AG20443 (cell line): ENCODE results near the gene TCERG1L.

Source experiments
- DNase-seq: peaks from one replicate; pipeline ENCODE4 v3.0.0; 2012; ENCODE audit warnings: low spot score, mixed read lengths

Gene TCERG1L

DNA sequence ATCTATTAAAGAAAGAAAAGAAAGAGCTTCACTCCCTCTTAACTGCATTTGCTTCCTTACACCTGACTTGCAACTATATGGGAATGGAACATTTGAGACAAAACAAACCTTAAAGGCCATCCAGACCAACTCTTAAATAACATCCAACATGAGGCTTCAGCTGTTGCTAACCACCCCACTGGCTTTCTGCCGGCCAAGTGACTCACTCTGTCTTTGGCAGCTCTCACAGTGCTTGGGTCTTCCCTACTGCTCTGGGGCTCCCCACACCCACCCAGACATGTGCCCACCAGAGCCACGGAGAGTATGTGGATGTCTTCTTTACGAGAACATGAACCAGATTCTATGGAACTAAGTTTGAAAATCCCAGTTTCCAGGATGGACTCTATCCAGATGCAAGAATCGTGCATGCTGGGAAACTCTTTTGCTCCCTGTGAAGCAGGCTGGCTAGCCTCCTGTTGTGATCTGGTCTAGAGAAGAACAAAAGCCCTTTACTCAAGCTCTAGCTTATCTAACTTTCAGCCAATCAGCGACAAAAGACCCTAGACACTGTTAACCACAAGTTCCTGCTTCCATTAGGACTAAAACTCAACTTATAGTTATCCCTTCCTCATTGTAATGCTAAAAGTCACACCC is 245.7 kb downstream of the TCERG1L start:
- no peak for DNase-seq

DNA sequence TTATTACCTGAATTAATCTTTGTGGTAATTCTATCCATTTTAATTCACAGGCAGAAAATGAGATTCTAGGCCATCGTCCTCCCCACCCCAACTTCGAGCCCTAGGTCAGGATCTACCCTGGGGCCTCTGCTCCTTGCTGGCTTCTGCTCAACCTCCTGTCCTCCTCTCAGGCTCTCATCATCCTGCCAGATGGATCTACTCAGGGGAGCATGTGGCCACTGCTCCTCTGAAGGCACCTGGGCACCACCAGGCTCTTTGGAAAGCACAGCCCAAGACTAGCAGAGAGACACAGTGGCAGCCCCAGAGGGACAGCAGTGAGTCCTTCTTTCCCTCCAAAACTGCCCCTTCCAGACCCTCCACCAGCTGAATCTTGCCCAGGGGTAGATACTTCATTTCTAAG is 248.2 kb downstream of the TCERG1L start:
- no peak for DNase-seq

DNA sequence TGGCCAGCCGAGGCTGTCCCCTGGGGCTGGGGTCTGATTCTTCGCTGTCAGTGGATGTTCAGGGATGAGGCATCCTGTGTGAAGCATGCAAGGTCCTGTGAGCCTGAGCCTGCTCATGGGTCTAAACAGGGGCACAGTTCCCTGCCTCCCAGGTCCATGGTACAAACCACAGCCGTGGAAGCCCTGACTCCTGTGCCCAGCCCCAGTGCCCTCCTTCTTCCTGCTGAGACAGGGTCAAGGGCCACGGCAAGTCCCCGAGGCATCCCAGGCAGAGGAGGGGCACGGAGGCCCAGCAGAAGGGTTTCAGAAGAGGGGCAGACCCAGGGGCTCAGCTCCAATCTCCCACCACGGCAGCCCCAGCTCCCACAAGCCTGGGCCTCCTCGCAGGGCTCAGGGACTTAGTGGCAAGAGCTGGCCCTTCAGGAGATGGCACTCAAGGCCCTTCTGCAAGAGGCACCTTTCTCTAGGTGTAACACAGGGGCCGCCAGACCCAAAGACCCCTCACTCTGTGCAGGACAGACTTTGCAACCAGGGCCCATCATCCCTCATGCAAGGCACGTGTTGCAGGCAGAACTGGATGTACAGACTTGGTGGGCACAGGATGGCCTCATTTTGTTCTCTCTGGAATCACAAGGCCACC is 248.8 kb downstream of the TCERG1L start:
- DNase-seq: no peak

DNA sequence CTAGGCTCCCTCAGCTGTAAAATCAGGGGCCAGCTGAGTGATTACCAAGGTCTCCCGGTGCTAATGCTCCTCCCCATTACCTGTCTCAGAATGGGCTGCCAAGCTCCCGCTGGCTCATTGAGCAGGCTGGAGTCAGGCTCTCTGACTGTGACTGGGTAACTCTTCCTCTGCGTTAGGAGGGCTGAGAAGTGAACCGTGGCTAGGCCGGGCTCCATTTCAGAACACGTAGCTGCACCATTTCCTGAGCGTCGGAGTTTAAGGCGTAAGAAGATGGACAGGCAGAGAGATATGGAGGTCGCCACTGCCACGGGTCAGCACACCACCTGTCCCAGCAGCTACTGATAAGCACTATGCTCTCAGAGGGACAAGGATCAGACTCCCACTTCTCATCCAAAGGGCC is 250.3 kb downstream of the TCERG1L start:
- no peak for DNase-seq

DNA sequence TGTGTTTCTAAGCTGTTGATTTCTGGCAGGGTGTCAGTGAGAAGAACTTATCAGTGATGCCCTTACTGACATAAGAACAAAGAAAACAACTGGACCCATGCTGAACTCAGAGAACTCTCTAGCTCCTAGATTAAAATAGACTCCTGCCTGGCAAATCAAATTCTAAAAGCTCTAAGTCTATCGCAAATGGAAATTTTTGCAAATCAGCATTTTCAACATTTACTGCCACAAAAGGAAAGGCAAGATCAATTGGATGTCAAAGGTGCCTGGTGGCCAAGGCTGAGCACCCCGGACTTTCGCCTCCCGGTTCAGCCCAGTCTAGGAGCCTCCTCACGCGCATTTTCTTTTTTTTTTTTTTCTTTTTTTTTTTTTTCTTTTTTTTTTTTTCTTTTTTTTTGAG is 251.6 kb downstream of the TCERG1L start:
- DNase-seq: no peak

DNA sequence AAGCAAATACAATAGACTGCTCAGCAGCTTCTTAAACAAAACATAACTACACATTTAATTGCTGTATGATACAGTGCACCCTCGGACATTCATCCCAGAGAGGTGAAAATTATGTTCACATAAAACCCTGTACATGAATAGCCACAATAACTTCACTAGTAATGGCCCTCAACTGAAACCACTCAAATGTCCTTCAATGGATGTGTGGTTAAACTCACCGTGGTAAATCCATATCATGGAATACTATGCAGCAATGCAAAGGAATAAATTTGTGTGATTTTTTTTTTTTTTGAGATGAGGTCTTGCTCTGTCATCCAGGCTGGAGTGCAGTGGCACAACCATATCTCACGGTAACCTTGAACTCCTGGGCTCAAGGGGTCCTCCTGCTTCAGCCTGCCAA is 252.7 kb downstream of the TCERG1L start:
- DNase-seq: no peak

DNA sequence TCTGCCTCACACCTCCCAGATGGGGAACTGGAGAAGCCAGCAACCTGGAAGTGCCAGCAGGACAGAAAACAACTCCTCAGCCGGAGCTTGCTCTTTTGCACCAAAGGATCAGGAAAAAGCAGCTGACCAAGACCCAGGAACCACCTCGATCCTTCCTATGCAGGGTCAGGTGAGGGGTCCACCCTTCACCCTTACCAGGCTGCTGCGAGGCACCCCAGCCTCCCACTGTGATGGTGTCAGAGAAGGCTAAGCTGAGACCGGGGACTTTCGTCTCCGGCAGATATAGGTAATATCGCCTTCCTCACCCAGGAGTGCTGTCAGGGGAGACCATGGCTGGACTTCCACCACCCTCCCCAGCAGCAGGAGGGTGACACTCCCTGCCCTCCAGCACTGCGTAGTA is 254.7 kb downstream of the TCERG1L start:
- DNase-seq: no peak

DNA sequence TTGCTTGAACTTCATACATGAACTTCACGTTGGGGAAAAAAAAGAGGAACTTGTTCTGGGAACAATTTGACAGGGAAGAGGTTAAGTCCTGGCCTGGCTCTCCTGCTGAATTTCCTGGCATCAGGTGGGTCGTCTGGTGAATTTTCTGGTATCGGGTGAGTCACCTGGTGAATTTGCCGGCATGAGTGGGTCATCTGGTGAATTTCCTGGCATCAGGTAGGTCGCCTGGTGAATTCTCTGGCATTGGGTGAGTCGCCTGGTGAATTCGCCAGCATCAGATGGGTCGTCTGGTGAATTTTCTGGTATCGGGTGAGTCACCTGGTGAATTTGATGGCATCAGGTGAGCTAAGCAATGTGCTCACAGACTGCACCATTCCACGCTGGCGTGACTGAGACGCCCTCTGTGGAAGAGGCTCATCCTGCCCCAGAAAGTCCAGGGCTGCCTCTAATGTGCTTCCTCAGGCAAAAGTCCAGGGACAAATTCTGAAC is 255.4 kb downstream of the TCERG1L start:
- no peak for DNase-seq

DNA sequence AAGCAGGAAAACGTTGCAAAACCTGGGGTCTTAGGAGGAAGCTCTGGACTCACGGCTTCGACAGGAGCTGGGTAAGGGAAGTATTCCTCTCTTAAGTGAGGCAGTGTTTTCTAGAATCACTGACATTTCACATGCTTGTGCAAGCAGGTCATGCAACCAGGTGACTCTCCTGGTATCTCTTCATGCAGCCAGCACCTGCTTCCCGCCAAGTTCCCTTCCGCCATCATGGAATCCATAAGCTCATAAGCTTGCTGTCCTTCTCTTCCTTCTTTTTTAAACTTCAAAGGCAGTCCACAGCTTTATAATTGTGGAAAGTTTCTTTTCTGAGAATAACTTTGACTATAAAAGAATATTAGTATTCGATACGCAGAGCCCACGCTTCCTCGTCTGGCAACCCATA is 256.1 kb downstream of the TCERG1L start:
- no peak for DNase-seq

DNA sequence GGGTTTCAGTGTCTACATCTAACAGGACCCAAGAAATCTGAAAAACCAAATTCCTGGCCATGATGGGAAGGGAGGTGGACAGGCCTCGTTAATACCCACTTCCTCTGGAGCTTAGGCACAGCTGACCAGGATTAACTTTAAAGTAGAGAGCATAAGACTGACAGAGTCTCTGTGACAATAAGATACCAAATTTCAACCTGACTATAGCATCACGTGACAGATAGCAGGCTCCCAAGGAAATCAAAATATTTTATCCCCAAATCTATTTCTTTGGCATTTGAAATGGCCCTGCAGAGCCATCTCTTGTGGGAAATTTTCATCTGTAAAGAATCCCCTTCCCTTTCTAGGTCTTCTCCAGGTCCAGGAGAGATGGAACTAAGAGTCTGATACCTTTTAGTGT is 258.3 kb downstream of the TCERG1L start:
- DNase-seq: no peak

DNA sequence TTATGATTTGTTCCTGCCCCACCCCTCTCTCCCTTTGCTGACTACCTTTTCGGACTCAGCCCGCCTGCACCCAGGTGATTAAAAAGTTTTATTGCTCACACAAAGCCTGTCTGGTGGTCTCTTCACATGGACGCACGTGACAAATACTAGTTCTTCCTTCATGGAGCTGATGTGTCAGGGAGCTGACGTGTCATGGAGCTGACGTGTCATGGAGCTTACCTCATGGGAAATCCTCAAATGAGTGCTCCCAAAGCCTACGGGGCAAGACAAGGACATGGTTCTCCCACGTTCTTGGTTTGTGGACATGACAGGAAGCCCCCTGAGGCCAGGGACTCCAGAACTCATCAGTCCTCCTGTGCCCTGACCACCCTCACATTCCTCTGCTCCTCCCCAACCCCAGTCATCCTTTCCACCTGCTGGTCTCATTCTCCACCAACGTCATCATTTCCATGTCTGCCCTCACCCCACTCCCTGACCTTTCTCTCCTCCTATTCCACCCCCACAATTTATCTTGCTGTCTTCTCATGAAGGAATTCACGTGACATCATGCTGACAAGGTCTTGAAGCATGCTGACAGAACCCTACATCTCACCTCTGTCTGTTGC is 261.3 kb downstream of the TCERG1L start:
- DNase-seq: no peak

DNA sequence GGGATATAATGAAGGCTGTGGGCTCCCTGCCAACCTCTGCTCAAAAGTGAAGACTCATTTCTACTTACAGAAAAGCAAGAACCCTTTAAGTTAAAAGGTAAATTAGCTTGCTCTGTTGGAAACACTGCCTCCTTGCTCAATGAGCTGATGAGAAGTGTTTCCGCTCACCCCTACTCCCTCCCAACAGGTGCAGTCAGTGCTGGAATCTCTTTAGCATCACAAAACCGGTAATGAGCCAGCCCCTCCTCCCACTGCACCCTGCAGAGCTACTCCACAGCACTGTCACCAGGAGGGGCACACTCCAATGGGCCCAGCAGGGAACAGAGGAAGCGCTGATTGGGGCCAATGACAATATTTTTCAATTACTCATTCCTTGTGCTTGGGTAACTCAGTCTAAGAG is 262.5 kb downstream of the TCERG1L start:
- no peak for DNase-seq

DNA sequence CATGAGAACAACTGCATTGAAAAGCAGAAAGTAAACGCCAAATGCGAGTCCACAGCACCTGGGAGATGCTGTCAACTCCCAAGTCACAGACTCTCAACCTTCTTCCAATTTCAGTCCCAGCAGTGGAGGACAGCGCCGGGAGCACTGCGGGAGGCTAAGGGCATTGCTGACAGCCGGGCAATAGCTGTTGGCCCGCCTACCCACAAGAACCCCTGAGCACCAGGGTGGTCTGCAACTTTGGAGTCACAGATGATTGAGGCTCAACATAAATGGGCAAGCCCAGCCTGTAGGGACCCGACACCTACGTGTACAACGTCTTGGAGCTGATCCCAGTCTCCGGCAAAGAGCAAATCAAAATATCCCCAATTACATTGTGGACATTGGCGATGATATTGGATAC is 262.9 kb downstream of the TCERG1L start:
- DNase-seq: no peak

DNA sequence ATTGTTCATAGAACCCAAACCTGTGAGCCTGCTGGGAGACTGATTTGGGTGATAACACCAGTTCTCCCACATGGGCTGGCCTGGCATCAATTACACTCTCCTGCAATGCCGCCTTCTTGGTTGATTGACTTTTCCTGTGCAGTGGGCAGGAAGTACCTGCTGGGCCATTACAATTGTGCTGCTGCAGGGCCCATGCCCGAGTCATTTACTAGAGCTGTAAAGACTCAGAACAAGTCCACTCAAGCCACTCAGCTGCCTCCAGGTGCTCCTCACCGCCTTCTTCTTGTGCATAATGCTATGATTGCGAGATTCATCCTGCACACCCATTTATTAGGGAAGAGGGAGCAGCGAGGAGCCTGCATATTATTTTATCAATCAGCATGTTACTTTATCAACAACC is 264.0 kb downstream of the TCERG1L start:
- DNase-seq: no peak

DNA sequence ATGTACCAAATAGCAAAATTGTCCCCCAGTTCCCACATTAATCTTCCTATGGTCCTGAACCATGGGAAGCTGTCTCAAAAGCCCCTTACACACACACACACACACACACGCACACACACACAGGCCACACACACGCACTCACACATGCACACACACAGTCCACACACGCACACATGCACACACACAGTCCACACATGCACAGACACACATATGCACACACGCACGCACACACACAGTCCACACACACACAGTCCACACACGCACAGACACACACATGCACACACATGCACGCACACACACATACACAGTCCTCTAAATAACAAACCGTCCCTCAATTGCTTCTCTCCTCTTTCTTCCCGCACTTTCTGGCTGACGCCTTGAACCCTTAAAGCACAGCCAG is 265.3 kb downstream of the TCERG1L start:
- DNase-seq: no peak

DNA sequence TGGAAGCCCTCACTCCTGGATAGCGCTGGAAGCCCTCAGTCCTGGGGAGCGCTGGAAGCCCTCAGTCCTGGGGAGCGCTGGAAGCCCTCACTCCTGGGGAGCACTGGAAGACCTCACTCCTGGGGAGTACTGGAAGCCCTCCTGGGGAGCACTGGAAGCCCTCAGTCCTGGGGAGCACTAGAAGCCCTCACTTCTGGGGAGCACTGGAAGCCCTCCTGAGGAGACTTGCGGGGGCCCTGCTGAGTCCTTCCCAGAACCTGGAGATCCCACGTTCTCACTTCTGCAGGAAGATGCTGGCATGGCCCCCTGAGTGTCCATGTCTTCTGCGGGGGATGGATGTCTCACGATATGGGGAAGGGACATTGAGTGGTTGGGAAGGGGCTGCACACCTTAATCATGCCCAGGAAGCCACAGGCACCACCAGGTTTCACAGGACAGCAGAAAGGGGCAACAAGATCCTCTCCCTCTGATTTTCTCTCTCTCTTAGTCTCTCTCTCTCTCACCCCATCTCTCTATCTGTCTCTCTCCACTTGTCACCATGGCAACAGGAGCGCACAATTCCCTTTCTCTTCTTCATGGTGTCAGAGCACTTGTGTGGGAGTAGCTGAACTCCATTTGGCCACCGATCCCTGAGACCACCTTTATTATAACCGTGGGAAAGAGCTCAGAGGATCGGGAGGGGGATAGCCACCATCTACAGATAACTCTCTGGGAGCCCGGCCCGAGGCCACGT is 267.0 kb downstream of the TCERG1L start:
- DNase-seq: no peak

DNA sequence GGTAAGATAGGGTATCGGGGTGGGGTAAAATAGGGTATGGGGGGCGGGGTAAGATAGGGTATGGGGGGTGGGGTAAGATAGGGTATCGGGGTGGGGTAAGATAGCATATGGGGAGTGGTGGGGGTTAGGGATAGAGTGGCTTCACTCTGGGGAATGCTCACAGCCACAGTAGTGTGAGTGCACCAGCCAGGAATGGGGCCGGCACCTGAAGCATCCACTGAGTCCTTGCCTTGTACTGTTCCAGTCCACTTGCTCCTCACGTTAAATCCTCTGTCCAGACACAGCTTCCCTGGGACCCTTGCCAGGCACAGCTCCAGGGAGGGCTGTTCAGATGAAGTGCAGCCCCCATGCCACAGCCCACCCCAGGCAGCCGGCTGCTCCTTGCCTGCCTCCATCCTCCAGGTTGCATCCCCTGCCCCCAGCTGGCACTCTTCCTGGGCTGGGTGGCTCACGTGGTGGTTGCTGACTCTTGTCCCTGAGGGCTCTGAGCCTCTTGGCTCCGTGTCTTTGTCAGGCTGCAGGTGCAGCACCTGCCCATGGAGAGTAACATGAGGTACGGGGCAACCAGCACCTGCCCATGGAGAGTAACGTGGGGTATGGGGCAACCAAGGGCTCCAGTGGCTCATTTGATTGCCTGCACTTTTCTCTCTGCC is 268.4 kb downstream of the TCERG1L start:
- no peak for DNase-seq
